CD4-positive, alpha-beta T cell treated with Interleukin-4 for 4 hours (primary cell): Measurements from ENCODE around the gene TRAPPC10.
"Not testable (repeated sequence)": the region's sequence is repeated elsewhere in the genome, so short reads cannot be mapped to it uniquely, and the experiment has no call there.

Source experiments
- DNase-seq: peaks from one replicate; pipeline ENCODE4 v3.0.0-alpha.2; 2020

TRAPPC10 gene

GRCh38 chr21:44094832-44095231, 82.7 kb downstream of the TRAPPC10 start:
- no peak for DNase-seq

GRCh38 chr21:44098507-44098906, 86.4 kb downstream of the TRAPPC10 start:
- not testable (repeated sequence) for DNase-seq

GRCh38 chr21:44098964-44099363, 86.9 kb downstream of the TRAPPC10 start:
- DNase-seq, result not testable (repeated sequence)

- DNase-seq, result peak; percentile 49
These were observed 95.0 kb downstream of the TRAPPC10 start, which contains the start of gene PWP2 for GRCh38 chr21:44107026-44107501. TSS of gene PWP2 (plus strand) at chr21:44107399. CDS start at chr21:44107417, 18 bp downstream.

- not testable (repeated sequence) for DNase-seq
These were observed 95.5 kb downstream of the TRAPPC10 start for GRCh38 chr21:44107589-44107988.

DNA sequence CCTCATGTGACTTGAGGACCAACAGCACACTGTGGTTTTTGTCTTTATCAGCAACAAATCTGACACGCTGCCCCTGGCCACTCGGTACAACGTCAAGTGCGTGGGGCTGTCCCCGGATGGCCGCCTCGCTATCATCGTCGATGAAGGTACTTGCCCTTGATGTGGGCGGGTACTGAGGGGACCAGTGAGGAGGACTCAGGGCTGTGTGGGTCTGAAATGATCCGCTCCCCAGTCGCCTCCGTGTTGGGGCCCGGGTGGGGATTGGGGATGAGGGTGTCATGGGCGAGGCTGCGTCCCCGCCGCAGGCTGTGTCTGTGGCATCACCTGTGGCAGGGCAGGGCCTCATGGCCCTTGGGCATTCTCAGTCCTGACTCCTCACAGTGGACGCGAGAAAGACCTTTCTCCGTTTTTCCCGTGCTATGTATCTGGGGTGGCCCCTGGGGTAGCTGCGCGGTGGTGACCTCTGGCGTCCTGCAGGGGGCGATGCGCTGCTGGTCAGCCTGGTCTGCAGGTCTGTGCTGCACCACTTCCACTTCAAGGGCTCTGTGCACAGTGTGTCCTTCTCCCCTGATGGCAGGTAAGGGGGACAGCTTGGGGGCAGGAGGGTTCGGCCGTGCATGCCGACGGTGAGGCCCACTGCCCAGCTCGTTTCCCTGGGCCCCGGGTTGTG, 101.7 kb downstream of the TRAPPC10 start:
- not testable (repeated sequence) for DNase-seq

DNA sequence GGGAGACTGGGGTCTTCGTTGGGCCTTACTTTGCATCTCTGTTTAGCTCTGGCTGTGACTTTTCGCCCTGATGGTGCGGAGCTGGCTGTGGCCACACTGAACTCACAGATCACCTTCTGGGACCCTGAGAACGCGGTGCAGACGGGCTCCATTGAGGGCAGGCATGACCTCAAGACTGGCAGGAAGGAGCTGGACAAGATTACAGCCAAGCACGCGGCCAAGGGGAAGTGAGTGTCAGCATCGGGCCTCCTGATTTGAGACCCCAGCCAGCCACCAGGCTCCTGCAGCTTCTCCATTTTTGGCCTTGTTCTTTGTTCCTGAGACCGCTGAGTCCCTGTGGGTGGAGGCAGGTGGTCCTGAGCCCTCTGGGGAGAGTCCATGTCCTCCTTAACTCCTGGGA, 110.0 kb downstream of the TRAPPC10 start:
- not testable (repeated sequence) for DNase-seq

DNA sequence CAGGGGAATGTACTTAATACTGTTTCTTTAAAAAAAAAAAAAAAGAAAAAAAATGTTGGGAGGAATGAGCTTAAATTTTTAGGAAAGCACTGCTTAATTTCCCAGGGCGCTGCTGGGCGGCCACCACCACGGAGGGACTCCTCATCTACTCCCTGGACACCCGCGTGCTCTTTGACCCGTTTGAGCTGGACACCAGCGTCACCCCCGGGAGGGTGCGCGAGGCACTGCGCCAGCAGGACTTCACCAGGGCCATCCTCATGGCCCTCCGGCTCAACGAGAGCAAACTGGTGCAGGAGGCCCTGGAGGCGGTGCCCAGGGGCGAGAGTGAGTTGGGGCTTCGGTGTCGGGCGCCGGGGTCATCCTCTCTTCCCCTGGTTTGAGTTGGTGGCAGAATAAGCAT, 115.7 kb downstream of the TRAPPC10 start:
- not testable (repeated sequence) for DNase-seq

DNA sequence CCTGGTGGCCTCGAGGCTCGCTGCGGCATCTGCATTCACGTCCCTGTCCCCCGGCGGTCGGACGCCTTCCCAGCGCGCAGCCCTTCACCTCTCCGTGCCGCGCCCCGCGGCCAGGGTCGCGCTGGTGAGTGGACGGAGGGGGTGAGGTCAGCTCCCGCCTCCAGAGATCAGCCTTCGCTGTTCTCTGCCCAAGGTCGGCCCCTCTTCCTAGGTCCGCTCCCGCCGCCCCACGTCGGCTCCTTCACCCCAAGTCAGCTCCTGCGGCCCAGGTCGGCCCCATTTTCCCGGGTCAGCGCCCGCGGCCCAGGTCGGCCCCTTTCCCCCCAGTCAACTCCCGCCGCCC, 121.6 kb downstream of the TRAPPC10 start:
- not testable (repeated sequence) for DNase-seq

DNA sequence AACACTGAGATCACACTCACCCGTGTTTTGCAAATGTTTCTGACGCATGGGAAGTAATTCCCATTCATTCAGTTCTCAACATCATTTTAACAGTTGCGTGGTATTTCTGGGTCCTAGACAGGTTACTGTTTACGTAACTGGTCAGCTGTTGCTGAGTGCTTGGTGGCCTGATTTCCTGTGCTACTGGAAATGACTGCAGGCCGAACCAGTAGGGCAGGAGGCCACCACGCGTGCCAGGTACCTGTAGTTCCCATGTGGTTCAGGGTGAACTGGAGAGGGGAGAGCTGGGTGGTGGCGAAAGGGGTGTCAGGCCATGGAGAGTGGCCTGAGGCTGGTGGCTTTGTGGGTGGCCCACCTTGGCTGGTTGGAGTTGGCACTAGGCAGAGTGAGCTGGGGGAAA, 122.6 kb downstream of the TRAPPC10 start:
- not testable (repeated sequence) for DNase-seq

- DNase-seq, result peak; percentile 53
These were observed 125.9 kb downstream of the TRAPPC10 start for GRCh38 chr21:44138039-44138438.

DNA sequence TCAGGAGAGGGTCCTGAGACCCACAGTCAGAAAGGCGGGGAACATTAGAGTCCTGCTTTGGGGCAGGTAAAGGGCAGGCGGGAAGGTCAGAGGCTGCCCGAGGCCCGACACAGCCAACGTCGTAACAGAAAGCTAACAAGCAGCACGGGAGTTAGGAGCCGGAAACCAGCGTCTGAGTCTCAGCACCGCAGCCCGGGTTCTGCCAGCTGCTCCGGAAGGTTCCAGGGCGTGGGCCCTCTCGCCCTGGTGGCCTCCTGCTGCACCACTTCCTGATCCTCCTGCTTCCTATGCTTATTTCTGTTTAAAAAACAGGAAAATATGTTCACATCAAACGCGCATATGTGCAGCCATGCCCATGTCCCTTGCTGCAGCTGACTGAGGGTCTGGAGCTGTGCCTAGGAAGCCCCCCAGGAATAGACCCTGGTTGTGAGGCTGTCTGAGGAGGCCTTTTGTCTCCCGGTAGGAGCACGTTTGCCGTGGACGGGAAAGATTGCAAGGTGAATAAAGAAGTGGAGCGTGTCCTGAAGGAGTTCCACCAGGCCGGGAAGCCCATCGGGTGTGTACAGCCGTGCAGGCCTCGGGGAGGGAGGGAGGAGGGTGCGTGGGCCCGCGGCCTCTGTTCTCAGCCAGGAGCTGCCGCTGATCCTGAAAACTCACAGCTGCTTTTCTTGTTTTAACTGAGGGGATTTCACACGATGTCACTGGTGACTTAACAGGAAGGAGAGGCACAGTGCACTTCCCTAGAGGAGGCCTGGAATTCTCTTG, 127.9 kb downstream of the TRAPPC10 start:
- not testable (repeated sequence) for DNase-seq

DNA sequence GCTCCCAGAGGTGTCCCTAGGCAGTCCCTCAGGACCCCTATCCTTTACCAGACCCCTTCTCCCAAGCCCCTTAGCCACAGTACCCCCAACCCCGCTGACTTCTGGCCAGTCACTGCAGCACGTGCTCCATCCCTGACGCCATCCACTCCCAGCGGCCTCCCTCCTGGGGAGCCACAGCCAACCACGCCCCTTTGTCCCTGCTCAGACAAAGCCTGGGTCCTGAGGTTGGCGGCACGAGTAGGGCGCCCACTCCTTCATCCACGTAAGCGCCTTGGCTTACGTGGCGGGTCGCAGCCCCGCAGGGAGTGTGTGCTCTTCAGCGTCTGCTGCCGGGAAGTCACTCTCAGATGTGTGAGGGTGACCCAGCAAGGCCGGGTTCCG, 128.4 kb downstream of the TRAPPC10 start:
- DNase-seq, result not testable (repeated sequence)

DNA sequence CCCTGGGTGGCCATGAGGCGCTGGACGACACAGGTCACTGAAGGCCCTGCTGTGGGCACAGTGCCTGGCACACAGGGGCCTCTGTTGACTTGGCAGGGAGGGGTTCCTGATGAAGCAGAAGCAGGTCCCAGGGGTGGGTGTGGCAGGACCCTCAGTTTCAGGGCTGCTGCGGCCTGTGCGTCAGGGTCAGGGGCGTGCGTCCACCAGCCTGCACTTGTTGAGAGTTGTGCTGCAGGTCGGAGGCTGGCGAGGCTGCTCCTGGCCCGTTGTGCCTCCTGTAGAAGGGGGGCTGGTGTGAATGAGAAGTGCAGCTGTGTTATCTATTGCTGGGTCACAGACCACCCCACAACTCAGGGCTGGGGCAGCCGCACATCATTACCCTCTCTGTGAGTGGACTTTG, 130.4 kb downstream of the TRAPPC10 start:
- not testable (repeated sequence) for DNase-seq

GRCh38 chr21:44143380-44143779, 131.3 kb downstream of the TRAPPC10 start:
- peak; percentile 52 for DNase-seq

DNA sequence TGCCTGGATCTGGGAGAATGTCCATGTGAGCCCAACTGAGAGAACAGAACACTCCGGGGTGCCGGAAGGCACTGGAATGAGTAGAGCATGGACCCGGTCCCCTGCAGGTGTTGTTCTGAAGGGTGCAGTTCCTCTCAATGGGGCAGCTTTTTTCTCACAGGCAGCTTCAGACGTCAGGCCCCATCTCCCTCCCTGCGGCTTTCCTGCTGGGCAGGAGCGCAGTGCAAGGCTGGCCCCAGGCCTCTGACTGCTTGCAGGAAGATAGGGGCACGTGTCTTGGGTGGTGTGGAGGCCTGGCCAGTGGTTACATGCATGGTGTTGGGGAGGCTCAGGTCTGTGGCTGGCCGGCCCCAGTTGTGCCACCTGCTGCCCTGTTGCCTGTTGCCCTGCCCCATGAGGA, 131.9 kb downstream of the TRAPPC10 start:
- DNase-seq, result not testable (repeated sequence)

DNA sequence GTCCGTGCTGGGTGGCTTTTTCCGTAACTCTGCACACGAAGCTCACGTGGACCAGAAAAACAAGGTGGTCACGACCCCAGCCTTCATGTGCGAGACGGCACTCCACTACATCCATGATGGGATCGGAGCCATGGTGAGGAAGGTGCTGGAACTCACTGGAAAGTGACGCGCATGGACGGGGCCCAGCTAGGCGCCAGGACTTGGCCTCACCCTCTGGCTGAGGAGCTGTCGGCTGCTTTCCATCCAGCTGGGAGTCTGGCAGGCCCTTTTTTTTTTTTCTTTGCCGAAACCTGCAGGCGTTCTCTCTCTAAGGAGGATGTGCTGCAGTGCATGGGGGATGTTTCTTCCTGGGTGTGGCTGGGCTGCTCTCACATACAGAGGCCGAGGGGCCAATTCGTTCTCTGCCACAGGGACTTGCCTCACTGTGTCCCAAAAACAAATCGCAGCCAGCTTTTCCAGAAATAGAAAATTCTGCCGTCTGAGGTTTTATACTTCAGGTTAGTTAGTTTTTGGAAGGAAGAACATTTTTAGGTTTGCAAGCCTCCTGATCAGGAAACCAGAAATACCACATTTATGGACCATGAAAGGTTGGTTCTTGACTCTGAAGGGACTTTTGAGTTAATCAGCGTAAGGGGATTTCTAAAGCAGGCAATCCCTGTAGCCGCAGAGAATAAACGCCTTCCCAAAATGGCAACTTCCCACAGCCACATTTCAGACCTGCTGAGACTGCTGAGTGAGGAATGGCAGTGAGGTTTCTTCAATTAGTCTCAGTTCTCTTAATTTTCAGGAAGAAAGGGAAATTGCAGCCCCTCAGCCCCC, 132.9 kb downstream of the TRAPPC10 start:
- DNase-seq, result not testable (repeated sequence)

DNA sequence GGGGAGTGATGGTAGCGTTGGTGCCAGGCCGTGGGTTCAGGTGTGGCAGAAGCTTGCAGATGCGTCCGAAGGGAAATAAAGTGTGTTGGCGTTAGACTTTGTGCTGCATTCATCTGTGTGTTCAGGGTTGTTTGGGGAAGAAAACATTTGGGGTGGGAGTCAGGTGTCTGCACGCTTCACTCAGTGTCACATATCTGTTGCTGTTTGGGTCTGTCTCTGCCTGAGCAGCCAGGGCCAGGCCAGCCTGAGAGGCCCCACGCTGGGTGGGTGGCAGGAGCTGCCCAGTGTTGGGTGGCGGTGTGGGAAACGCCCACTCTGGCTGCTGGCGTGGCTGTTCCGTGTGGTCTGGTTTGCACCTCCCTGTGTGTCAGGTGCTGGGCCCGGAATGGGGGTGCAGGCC, 133.5 kb downstream of the TRAPPC10 start:
- DNase-seq, result not testable (repeated sequence)

DNA sequence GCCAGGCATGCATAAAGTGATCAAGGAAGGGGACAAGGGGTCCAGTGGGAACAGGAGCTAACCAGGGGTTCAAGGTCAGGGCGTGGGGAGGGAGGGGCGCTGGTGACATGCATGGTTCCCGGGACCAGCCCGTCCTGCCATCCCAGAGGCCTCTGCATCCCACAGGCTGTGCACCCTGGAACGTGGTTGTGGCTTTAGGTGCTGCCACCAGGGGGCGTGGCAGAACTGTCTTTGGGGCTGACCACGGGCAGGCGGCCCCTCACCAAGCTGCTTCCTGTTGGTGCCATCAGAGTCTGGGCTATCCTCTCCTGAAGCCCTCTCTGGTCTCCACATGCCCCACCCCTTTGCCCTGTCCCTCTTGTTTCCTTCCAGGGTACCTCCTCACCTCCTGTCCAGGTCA, 135.0 kb downstream of the TRAPPC10 start:
- DNase-seq, result not testable (repeated sequence)

DNA sequence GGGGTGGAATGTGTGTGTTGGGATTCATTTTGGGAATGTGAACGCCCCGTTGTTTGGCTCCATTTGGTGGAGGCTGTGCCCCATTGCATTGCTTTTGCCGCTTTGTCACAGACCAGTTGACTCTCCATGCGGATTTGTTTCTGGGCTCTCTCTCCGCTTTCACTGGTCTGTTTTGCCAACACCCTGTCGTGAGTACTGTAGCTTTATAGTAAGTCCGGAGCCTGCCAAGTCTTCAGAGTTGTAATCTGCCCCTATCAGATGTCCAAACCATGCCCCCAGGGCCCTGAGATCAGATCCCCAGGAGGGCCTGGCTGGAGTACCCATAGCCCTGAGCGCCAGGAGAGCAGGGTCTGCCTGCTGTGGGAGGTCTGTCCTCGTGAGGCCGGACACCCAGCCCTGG, 138.1 kb downstream of the TRAPPC10 start:
- not testable (repeated sequence) for DNase-seq

DNA sequence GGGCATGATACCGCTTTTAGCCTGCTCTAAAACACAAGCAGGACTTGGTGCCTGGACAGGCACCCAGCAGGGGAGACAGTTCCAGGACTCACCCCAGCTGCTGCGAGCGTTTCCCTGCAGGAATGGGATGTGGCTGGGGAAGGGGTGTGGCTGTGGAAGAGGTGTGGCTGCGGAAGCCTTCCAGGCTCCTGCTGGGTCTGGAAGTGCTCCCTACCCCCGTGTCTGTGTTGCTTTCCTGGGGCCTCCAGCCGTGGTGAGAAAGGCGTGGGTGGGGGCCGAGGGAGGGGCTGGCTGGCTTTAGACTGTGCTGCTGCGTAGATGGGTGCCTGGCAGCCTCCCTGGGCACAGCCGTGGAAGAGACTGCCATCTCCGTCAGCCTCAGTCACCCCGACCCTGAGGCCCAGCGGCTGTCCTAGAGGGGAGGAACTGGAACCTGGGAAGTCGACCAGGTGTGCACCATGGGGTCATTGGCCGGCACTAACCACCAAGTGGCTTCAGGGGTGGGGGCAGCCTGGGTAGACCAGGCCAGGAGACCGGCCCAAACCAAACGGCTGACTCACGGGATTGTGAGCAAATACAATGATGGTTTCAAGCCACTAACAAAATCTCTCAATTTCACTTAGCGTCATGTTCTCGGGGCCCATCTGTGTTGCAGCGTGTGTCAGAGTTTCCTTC, 141.2 kb downstream of the TRAPPC10 start:
- not testable (repeated sequence) for DNase-seq

DNA sequence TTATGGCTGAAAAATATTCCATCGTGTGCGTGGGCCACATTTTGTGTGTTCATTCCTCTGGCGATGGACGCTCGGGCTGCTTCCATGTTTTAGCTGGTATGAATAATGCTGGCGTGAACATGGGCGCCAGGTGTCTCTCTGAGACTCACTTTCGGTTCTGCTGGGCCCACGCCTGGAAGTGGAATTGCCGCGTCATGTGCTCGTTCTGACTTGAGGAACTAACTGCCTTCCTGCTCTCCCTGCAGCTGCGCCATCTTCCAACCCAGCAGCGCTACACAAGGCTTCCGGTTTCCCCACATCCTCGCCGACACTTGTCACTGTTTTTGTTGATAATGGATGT, 141.8 kb downstream of the TRAPPC10 start:
- not testable (repeated sequence) for DNase-seq

DNA sequence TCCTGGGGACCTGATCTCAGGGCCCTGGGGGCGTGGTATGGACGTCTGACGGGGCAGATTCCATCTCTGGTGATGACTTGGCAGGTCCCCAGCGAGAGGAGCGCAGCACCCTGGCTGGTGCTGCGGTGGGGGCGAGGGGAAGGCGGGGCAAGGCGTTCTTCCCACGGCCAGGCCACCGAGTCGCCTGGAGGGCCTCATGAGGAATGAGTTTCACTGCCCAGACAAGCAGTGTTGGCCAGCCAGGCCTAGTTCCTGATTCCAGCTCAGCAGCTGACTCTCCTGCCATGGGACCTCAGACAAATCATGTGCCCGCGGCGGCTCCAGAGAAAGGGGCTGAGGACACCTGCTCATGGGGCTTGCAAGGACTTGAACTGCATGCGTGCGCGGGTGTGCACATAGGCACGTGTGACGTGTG, 142.7 kb downstream of the TRAPPC10 start:
- DNase-seq, result not testable (repeated sequence)
